B cell (primary cell): ENCODE results near the gene RSPH3. TPM values are rescaled to one million over a fixed set of nuclear protein-coding genes. Genes with fewer than 3 reads are reported as not detected.

Source experiments
- ATAC-seq: fragments of 200-7000 bp; cut with Tn5 transposase; one replicate; pipeline ENCODE4 v1.10.0; 2021; ENCODE audit warnings: low read depth, mild to moderate bottlenecking, moderate number of reproducible peaks, moderate library complexity
- CTCF ChIA-PET: fragments of 350-600 bp; sonication (Branson Sonifier 250); formaldehyde crosslinking; loops from one replicate; lab custom pipeline; 2021; ENCODE audit warnings: antibody characterized with exemption, inconsistent platforms; lab: Charles Lee
- POLR2A ChIA-PET: fragments of 350-600 bp; sonication (Branson Sonifier 250); formaldehyde crosslinking; loops from one replicate; lab custom pipeline; 2021; ENCODE audit warnings: antibody characterized with exemption; lab: Charles Lee
- DNase-seq: peaks from one replicate; pipeline ENCODE4 v3.0.0; 2013
- H2AFZ ChIP-seq: 2 replicates; pipeline ENCODE4 v1.6.1; 2012; ENCODE audit warnings: mild to moderate bottlenecking, low read depth, low read length; ENCODE audit not compliant: insufficient read depth, poor library complexity, severe bottlenecking
- H3K27ac ChIP-seq, 2 donors: 1 replicate in 1 of 2; 2 replicates in 1 of 2; pipeline ENCODE4 v1.5.1; 2012 to 2013; ENCODE audit warnings: low read length in 2 of 2, mild to moderate bottlenecking in 2 of 2, moderate library complexity in 1 of 2
- H3K27me3 ChIP-seq, 4 experiments: fragments of 200-600 bp in 1 of 4; sonication (generic) in 1 of 4; replicated peaks in 1 of 4; 1 replicate in 2 of 4; 2 replicates in 2 of 4; pipeline versions ENCODE4 v1.6.1 to v1.7.0; 2013 to 2016; ENCODE audit warnings: low read length in 3 of 4, mild to moderate bottlenecking in 2 of 4, mixed read lengths in 1 of 4, moderate library complexity in 1 of 4; ENCODE audit not compliant: insufficient read depth in 4 of 4, control insufficient read depth in 3 of 4; ENCODE audit errors: control extremely low read depth in 1 of 4
- H3K36me3 ChIP-seq, 2 experiments: replicated peaks in 1 of 2; 1 replicate in 1 of 2; 2 replicates in 1 of 2; pipeline versions ENCODE4 v1.6.1 to v1.7.1; 2013; ENCODE audit warnings: low read length in 1 of 2; ENCODE audit not compliant: insufficient read depth in 2 of 2, control insufficient read depth in 1 of 2; ENCODE audit errors: control extremely low read depth in 1 of 2, extremely low read depth in 1 of 2
- H3K4me1 ChIP-seq, 2 donors: fragments of 200-600 bp in 1 of 2; sonication (generic) in 1 of 2; 1 replicate in 1 of 2; 2 replicates in 1 of 2; pipeline versions ENCODE4 v1.5.1 to v1.6.1; 2013 to 2017; ENCODE audit warnings: low read length in 2 of 2; ENCODE audit not compliant: control insufficient read depth in 2 of 2, insufficient read depth in 2 of 2
- H3K4me2 ChIP-seq: replicated peaks from 2 replicates; pipeline ENCODE3; 2012; ENCODE audit warnings: mild to moderate bottlenecking, low read depth, low read length; ENCODE audit not compliant: poor library complexity, severe bottlenecking
- H3K4me3 ChIP-seq, 5 experiments: fragments of 200-600 bp in 1 of 5; sonication (generic) in 1 of 5; 1 replicate in 3 of 5; 2 replicates in 2 of 5; pipeline versions ENCODE4 v1.5.1 to v1.7.0; 2011 to 2016; ENCODE audit warnings: low read length in 4 of 5, mild to moderate bottlenecking in 4 of 5, low read depth in 2 of 5, control low read depth in 1 of 5, moderate library complexity in 1 of 5; ENCODE audit not compliant: insufficient read depth in 1 of 5; ENCODE audit errors: control extremely low read depth in 1 of 5, extremely low read depth in 1 of 5
- H3K79me2 ChIP-seq: fragments of 200-600 bp; sonication (generic); one replicate; pipeline ENCODE4 v1.6.0; 2016; ENCODE audit warnings: low read length; ENCODE audit not compliant: control insufficient read depth, insufficient read depth
- H3K9ac ChIP-seq: fragments of 200-600 bp; sonication (generic); 2 replicates; pipeline ENCODE4 v1.6.1; 2017; ENCODE audit warnings: mild to moderate bottlenecking, low read length, moderate library complexity
- H3K9me3 ChIP-seq, 3 donors: one replicate each; pipeline versions ENCODE4 v1.6.1 to v1.7.1; 2013; ENCODE audit warnings: low read length in 2 of 3; ENCODE audit not compliant: control insufficient read depth in 2 of 3, insufficient read depth in 1 of 3; ENCODE audit errors: control extremely low read depth in 1 of 3
- H4K20me1 ChIP-seq: 2 replicates; pipeline ENCODE4 v1.6.0; 2012; ENCODE audit warnings: mild to moderate bottlenecking, low read length; ENCODE audit not compliant: insufficient read depth, control insufficient read depth, poor library complexity, severe bottlenecking
- H3K27ac Mint-ChIP-seq: one replicate; pipeline ENCODE4 v1.8.0; 2021; ENCODE audit warnings: mixed read lengths
- H3K27me3 Mint-ChIP-seq: one replicate; pipeline ENCODE4 v1.8.0; 2021; ENCODE audit warnings: mixed read lengths
- H3K4me1 Mint-ChIP-seq: one replicate; pipeline ENCODE4 v1.8.0; 2021; ENCODE audit warnings: mixed read lengths
- H3K4me3 Mint-ChIP-seq: one replicate; pipeline ENCODE4 v1.8.0; 2021; ENCODE audit warnings: mixed read lengths
- H3K9me3 Mint-ChIP-seq: one replicate; pipeline ENCODE4 v1.8.0; 2022; ENCODE audit warnings: mixed read lengths; ENCODE audit not compliant: insufficient read depth
- CTCF ChIP-seq: fragments of 200-600 bp; IDR thresholded peaks from one replicate; pipeline ENCODE4 v1.8.0; 2022; ENCODE audit warnings: antibody characterized with exemption, mild to moderate bottlenecking
- EZH2 ChIP-seq: IDR thresholded peaks from 2 replicates; pipeline ENCODE4 v1.6.1; 2012; ENCODE audit warnings: borderline replicate concordance, low read depth, mild to moderate bottlenecking, moderate library complexity, low read length; ENCODE audit not compliant: insufficient read depth, poor library complexity, severe bottlenecking
- WGBS: methylation state at CpG from one replicate; pipeline ENCODE4 v1.1.5; 2013; ENCODE audit warnings: missing lambda C conversion rate; ENCODE audit not compliant: insufficient coverage; 5-methylcytosine and 5-hydroxymethylcytosine counted together
- intact Hi-C: fragments of 100-400 bp; cut with micrococcal nuclease; formaldehyde crosslinking; loops from one replicate; pipeline ENCODE4 v1.10.0; 2022
- polyA minus RNA-seq: library from RNA; depleted of rRNA, polyadenylated mRNA; stranded (reverse); fragments of >200 nt; gene quantifications from 2 replicates; pipeline ENCODE4 v1.2.3, GENCODE V29; 2012
- polyA plus RNA-seq: library from polyadenylated mRNA; depleted of rRNA; stranded (reverse); fragments of >200 nt; gene quantifications from 2 replicates; pipeline ENCODE4 v1.2.3, GENCODE V29; 2012
- total RNA-seq, 2 donors: library from RNA; stranded (reverse); fragments of 120-200 nt in 1 of 2; gene quantifications; 1 replicate in 1 of 2; 2 replicates in 1 of 2; pipeline versions ENCODE4 v1.2.3 to v1.2.4, GENCODE V29; 2013 to 2022

RSPH3 gene, protein sequence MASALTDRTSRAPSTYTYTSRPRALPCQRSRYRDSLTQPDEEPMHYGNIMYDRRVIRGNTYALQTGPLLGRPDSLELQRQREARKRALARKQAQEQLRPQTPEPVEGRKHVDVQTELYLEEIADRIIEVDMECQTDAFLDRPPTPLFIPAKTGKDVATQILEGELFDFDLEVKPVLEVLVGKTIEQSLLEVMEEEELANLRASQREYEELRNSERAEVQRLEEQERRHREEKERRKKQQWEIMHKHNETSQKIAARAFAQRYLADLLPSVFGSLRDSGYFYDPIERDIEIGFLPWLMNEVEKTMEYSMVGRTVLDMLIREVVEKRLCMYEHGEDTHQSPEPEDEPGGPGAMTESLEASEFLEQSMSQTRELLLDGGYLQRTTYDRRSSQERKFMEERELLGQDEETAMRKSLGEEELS
- total RNA-seq (2.9 and 3.4 TPM in 2 replicates), polyA plus RNA-seq (0.72 and 0.82 TPM in 2 replicates), polyA minus RNA-seq (0.94 and 1.4 TPM in 2 replicates)
- 1.6 TPM for total RNA-seq (2013)

DNA sequence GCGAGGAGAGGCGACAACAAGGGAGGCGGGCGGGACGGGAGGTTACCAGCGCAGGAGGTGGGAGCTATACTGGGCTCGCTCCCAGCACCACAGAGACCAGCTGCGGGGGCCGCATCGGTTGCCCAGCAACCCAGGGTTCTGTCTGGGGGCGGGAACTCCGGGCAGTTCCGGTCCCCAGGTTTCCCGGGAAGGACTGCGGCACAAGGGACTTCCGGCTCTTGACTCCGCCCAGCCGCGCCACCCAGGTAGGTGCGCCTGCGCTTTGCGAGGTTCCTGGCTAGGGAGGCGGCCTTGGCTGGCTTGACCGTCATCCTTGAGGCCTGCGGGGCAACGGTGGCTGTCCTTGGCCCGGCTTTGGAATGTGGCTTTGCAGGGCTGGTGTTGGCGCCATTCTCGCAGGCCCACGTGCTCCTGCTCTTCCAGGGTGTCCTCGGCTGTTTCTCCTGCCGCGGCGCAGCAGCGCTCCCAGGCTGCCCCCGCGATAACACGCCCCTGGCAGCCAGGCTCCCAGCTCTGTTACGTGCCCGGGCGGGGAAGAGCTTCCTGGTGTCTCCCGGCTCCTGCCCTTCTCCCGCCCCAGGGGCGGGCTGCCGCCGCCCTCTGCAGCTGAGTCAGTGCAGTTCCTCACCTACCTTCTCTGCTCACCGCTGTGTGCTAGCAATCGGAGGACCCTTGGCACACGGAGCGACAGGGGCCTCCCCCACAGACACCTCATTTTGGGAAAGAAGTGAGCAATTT is at the start of gene RSPH3:
Gene RSPH3 (minus strand): TSS at position 537 of the 738 bp plus-strand sequence. CDS start 652 bp downstream, outside the sequence.
- Mint-ChIP-seq H3K27ac (peak within 1 kb of the TSS; percentile 93), H3K9me3 (no peaks in the 10 kb centered on the region), H3K27me3 (no peaks in the 10 kb centered on the region), H3K4me1 (peaks cover 20% of the 10 kb centered on the region), H3K4me3 (peak within 1 kb of the TSS; percentile 97)
- Histone ChIP-seq H3K4me3 (peak within 1 kb of the TSS; percentile 51 to 95 (median 86)), H3K79me2 (peaks cover 34% of the 10 kb centered on the region), H3K9me3 (no peaks in the 10 kb centered on the region), H3K4me1 (peaks cover 11 to 17% of the 10 kb centered on the region in 2 donors), H3K9ac (peak within 1 kb of the TSS; percentile 88), H3K36me3 (peaks cover 0 to 1% of the 10 kb centered on the region in 2 experiments), H3K4me2 (peak within 1 kb of the TSS; percentile 84), H3K27ac (peak within 1 kb of the TSS; percentile 60 to 63), H4K20me1 (no peaks in the 10 kb centered on the region), H3K27me3 (no peaks in the 10 kb centered on the region), H2AFZ (peak within 1 kb of the TSS; percentile 97)
- DNase-seq (peak; percentile 90), ATAC-seq (peak; percentile 94)
- TF ChIP-seq CTCF (no peak), EZH2 (no peak)
- POLR2A ChIA-PET = interaction anchor here (0.6 to 1.7 kb wide), 8 partner anchors 10 to 356 kb away, joined by 3 to 5 read pairs (median 4); partner anchors contain the start of gene DYNLT1
- intact Hi-C loops = no loop called here
- CTCF ChIA-PET = interaction anchor here (0.6 to 25.2 kb wide), 14 partner anchors 9 to 180 kb away, joined by 3 to 728 read pairs (median 4); partner anchors contain the start of gene EZR
- under 1% methylated on average over 45 of the region's 50 CpGs for WGBS
